H1 (cell line): ENCODE results near the gene FGF10.

Source experiments
- CHD1 ChIP-seq: IDR thresholded peaks from 2 replicates; pipeline ENCODE4 v1.6.1; 2012; ENCODE audit warnings: low read depth, low read length, improper control_type of control experiment
- GABPA ChIP-seq: IDR thresholded peaks from 2 replicates; pipeline ENCODE4 v1.6.1; 2011; ENCODE audit warnings: mild to moderate bottlenecking, low read length, moderate library complexity, borderline replicate concordance; ENCODE audit not compliant: insufficient read depth
- TAF1 ChIP-seq: IDR thresholded peaks from 2 replicates; pipeline ENCODE4 v1.6.1; 2011; ENCODE audit warnings: mild to moderate bottlenecking, low read depth, low read length
- TF ChIP-seq, protein P1 (sequence below), 3 experiments: IDR thresholded peaks; 1 replicate in 2 of 3; 2 replicates in 1 of 3; pipeline versions ENCODE4 v1.5.1 to v1.6.1; 2011; ENCODE audit warnings: low read length in 3 of 3, mild to moderate bottlenecking in 3 of 3, inconsistent platforms in 2 of 3, low read depth in 1 of 3, moderate library complexity in 1 of 3; ENCODE audit not compliant: insufficient read depth in 1 of 3; ENCODE audit errors: control extremely low read depth in 1 of 3

DNA sequence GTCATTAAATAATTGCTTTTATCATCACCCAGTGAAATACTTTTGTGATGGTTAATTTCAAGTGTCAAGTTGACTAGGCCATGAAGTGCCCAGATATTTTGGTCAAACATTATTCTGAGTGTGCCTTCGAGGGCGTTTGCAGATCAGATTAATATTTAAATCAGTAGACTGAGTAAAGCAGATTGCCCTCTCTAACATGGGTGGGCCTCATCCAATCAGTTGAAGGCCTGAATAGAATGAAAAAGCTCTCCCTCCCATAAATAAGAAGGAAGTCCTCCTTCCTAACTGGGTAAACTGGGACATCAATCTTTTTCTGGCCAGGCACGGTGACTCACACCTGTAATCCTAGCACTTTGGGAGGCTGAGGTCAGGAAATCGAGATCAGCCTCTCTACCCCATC, 12.4 kb upstream of the FGF10 start:
- TF ChIP-seq, protein P1, sequence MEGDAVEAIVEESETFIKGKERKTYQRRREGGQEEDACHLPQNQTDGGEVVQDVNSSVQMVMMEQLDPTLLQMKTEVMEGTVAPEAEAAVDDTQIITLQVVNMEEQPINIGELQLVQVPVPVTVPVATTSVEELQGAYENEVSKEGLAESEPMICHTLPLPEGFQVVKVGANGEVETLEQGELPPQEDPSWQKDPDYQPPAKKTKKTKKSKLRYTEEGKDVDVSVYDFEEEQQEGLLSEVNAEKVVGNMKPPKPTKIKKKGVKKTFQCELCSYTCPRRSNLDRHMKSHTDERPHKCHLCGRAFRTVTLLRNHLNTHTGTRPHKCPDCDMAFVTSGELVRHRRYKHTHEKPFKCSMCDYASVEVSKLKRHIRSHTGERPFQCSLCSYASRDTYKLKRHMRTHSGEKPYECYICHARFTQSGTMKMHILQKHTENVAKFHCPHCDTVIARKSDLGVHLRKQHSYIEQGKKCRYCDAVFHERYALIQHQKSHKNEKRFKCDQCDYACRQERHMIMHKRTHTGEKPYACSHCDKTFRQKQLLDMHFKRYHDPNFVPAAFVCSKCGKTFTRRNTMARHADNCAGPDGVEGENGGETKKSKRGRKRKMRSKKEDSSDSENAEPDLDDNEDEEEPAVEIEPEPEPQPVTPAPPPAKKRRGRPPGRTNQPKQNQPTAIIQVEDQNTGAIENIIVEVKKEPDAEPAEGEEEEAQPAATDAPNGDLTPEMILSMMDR (IDR thresholded peaks at IDR 0.05; ENCODE audit: control extremely low read depth in 1 of 3, insufficient read depth in 1 of 3, low read depth in 1 of 3, low read length in 3 of 3) = no peak
- no peak for TF ChIP-seq CHD1
- TF ChIP-seq GABPA = no peak
- no peak for TF ChIP-seq TAF1
